Stimulated activated CD8-positive, alpha-beta memory T cell treated with anti-CD3 and anti-CD28 coated beads, Interleukin-12 subunit alpha, Interleukin-12 subunit beta, amount 100 ng/mL, for 4 hours (primary cell): ENCODE measurements around the gene ADIPOQ.
"Not testable (repeated sequence)": the region's sequence is repeated elsewhere in the genome, so short reads cannot be mapped to it uniquely, and the experiment has no call there.

Experiments used
- DNase-seq: peaks from one replicate; pipeline ENCODE4 v3.0.0-alpha.2; 2020; ENCODE audit warnings: low read depth

Gene ADIPOQ

GRCh38 chr3:186902154-186902553, 59.6 kb downstream of the ADIPOQ start:
- no peak for DNase-seq

- DNase-seq: no peak
Measured at GRCh38 chr3:186902713-186903112, 60.2 kb downstream of the ADIPOQ start.

- DNase-seq: not testable (repeated sequence)
Measured at GRCh38 chr3:186903676-186904075, 61.2 kb downstream of the ADIPOQ start.

GRCh38 chr3:186907075-186907474, 64.6 kb downstream of the ADIPOQ start:
- not testable (repeated sequence) for DNase-seq
